RPMI8226 (cell line): ENCODE measurements around the gene CACNA1B.
"Not testable (repeated sequence)": the region's sequence is repeated elsewhere in the genome, so short reads cannot be mapped to it uniquely, and the experiment has no call there.

Source experiments
- DNase-seq: peaks from one replicate; pipeline ENCODE4 v3.0.0-alpha.2; 2015

CACNA1B gene

GRCh38 chr9:137988701-137989100 lies 111.1 kb downstream of the CACNA1B start:
- DNase-seq, result no peak

GRCh38 chr9:137989156-137989555 lies 111.6 kb downstream of the CACNA1B start:
- DNase-seq, result no peak

GRCh38 chr9:137989999-137990715 lies 112.6 kb downstream of the CACNA1B start:
- DNase-seq, result no peak

GRCh38 chr9:138003485-138004190 lies 126.1 kb downstream of the CACNA1B start:
- no peak for DNase-seq

- DNase-seq, result no peak
These were observed 129.1 kb downstream of the CACNA1B start for GRCh38 chr9:138006576-138007233.

- DNase-seq, result no peak
These were observed 130.0 kb downstream of the CACNA1B start for GRCh38 chr9:138007566-138007917.

GRCh38 chr9:138007918-138008841 lies 130.6 kb downstream of the CACNA1B start:
- DNase-seq, result no peak

GRCh38 chr9:138009016-138009802 lies 131.6 kb downstream of the CACNA1B start:
- DNase-seq, result no peak

- DNase-seq, result no peak
These were observed 132.5 kb downstream of the CACNA1B start for GRCh38 chr9:138009803-138010690.

- no peak for DNase-seq
These were observed 133.3 kb downstream of the CACNA1B start for GRCh38 chr9:138010861-138011260.

- no peak for DNase-seq
These were observed 134.4 kb downstream of the CACNA1B start for GRCh38 chr9:138011951-138012500.

- DNase-seq, result no peak
These were observed 135.7 kb downstream of the CACNA1B start for GRCh38 chr9:138013273-138013672.

- no peak for DNase-seq
These were observed 136.4 kb downstream of the CACNA1B start for GRCh38 chr9:138013836-138014562.

GRCh38 chr9:138014563-138014945 lies 137.0 kb downstream of the CACNA1B start:
- DNase-seq, result no peak

GRCh38 chr9:138015021-138015829 lies 137.6 kb downstream of the CACNA1B start:
- no peak for DNase-seq

GRCh38 chr9:138016406-138017187 lies 139.0 kb downstream of the CACNA1B start:
- no peak for DNase-seq

- no peak for DNase-seq
These were observed 139.6 kb downstream of the CACNA1B start for GRCh38 chr9:138017200-138017599.

GRCh38 chr9:138019514-138019913 lies 141.9 kb downstream of the CACNA1B start:
- DNase-seq, result not testable (repeated sequence)
